HepG2 (cell line): ENCODE results near the gene GAL3ST2. TPM values are rescaled to one million over a fixed set of nuclear protein-coding genes. Genes with fewer than 3 reads are reported as not detected.

Experiments used
- AHR ChIP-seq: IDR thresholded peaks from 2 replicates; pipeline ENCODE4 v1.6.1; 2018; ENCODE audit warnings: missing genetic modification reagents, missing compliant biosample characterization
- ARHGAP35 ChIP-seq: sonication (generic); formaldehyde crosslinking; IDR thresholded peaks from 2 replicates; pipeline ENCODE4 v1.9.0; 2022; ENCODE audit warnings: mild to moderate bottlenecking, inconsistent platforms, moderate library complexity, missing genetic modification reagents, borderline replicate concordance
- CREB1 ChIP-seq, 2 experiments: fragments of 450-650 bp in 1 of 2; IDR thresholded peaks; 2 replicates each; pipeline ENCODE4 v1.6.1; 2016 to 2017; ENCODE audit warnings: control low read depth in 1 of 2, mild to moderate bottlenecking in 1 of 2, missing compliant biosample characterization in 1 of 2, missing genetic modification characterization in 1 of 2
- E2F5 ChIP-seq: sonication (generic); formaldehyde crosslinking; conservative IDR thresholded peaks from 2 replicates; pipeline ENCODE4 v1.4.0; 2020; ENCODE audit warnings: missing genetic modification reagents
- NFRKB ChIP-seq: fragments of 450-650 bp; IDR thresholded peaks from 2 replicates; pipeline ENCODE4 v1.6.1; 2017
- NR0B2 ChIP-seq: sonication (generic); formaldehyde crosslinking; IDR thresholded peaks from 2 replicates; pipeline ENCODE4 v1.4.0; 2020; ENCODE audit warnings: mild to moderate bottlenecking, missing genetic modification reagents
- NR3C1 ChIP-seq: sonication (generic); formaldehyde crosslinking; IDR thresholded peaks from 2 replicates; pipeline ENCODE4 v1.4.0; 2020; ENCODE audit warnings: missing genetic modification reagents
- SKIL ChIP-seq: sonication (generic); formaldehyde crosslinking; IDR thresholded peaks from 2 replicates; pipeline ENCODE4 v1.8.0; 2022; ENCODE audit warnings: missing genetic modification reagents, mild to moderate bottlenecking, moderate library complexity, borderline replicate concordance
- TP53 ChIP-seq: sonication (generic); formaldehyde crosslinking; conservative IDR thresholded peaks from 2 replicates; pipeline ENCODE4 v1.4.0; 2020; ENCODE audit warnings: missing genetic modification reagents
- ZBTB25 ChIP-seq: IDR thresholded peaks from 2 replicates; pipeline ENCODE4 v1.6.1; 2018; ENCODE audit warnings: missing genetic modification reagents
- ZBTB40 ChIP-seq, 2 experiments: fragments of 450-650 bp in 1 of 2; sonication (generic) in 1 of 2; formaldehyde crosslinking in 1 of 2; IDR thresholded peaks; 2 replicates each; pipeline versions ENCODE4 v1.6.1 to v1.8.0; 2016 to 2022; ENCODE audit warnings: antibody characterized with exemption in 1 of 2, mild to moderate bottlenecking in 1 of 2, missing genetic modification reagents in 1 of 2
- ZC3H13 ChIP-seq: sonication (generic); formaldehyde crosslinking; IDR thresholded peaks from 2 replicates; pipeline ENCODE4 v1.8.1; 2023; ENCODE audit warnings: mild to moderate bottlenecking, missing genetic modification reagents, moderate library complexity
- ZNF12 ChIP-seq: sonication (generic); formaldehyde crosslinking; IDR thresholded peaks from 2 replicates; pipeline ENCODE4 v1.5.0; 2020; ENCODE audit warnings: missing genetic modification reagents
- ZNF547 ChIP-seq: sonication (generic); formaldehyde crosslinking; IDR thresholded peaks from 2 replicates; pipeline ENCODE4 v1.5.1; 2020; ENCODE audit warnings: mild to moderate bottlenecking, missing genetic modification reagents
- polyA plus RNA-seq, 8 experiments: library from polyadenylated mRNA; depleted of rRNA in 3 of 8; stranded (reverse) in 7 of 8; unstranded in 1 of 8; fragments of >200 nt; fragmentation: Illumina TruSeq in 4 of 8; extraction: Trizol in 4 of 8; gene quantifications; 2 replicates each; pipeline versions ENCODE4 v1.2.1 to v1.2.3, GENCODE V29; 2011 to 2016; ENCODE audit warnings: low read depth in 4 of 8, missing spikeins in 1 of 8, mixed read lengths in 1 of 8; ENCODE audit not compliant: insufficient read depth in 1 of 8
- total RNA-seq, 5 experiments: library from RNA; depleted of rRNA; stranded (reverse); fragments of >200 nt; fragmentation: Illumina TruSeq; extraction: Trizol; gene quantifications; 2 replicates each; pipeline ENCODE4 v1.2.3, GENCODE V29; 2016; ENCODE audit warnings: low read depth in 1 of 5

The GAL3ST2 gene
- total and polyA plus RNA-seq, 2 of the 13 experiments (the other 11 are each of a cell fraction or from before 2014, with no cell fraction given) = 0.17 to 0.20 TPM

- TF ChIP-seq ZBTB40 (IDR thresholded peaks at IDR 0.05) (no peak), ZBTB40 (CRISPR knock-in tag; IDR thresholded peaks at IDR 0.05) (no peak), ZNF547 (CRISPR knock-in tag) (no peak), TP53 (no peak), ARHGAP35 (no peak; the same call in none of the 2 replicates), E2F5 (CRISPR knock-in tag) (no peak), NFRKB (no peak), SKIL (no peak; the same call in 1 of the 2 replicates), NR3C1 (CRISPR knock-in tag) (no peak), AHR (CRISPR knock-in tag) (0 out of 2 replicates have a peak, but pooled peaks have one; percentile 48), ZBTB25 (CRISPR knock-in tag) (no peak; the same call in 1 of the 2 replicates), NR0B2 (CRISPR knock-in tag) (no peak), ZNF12 (CRISPR knock-in tag) (no peak), CREB1 (IDR thresholded peaks at IDR 0.05) (no peak), CREB1 (CRISPR knock-in tag; IDR thresholded peaks at IDR 0.05) (no peak), ZC3H13 (no peak; the same call in 1 of the 2 replicates)
Observed at GRCh38 chr2:241734467-241735208, 42.0 kb upstream of the GAL3ST2 start, which contains the start of gene D2HGDH (continued).
